ENCODE data around the gene NECTIN2.
"Not testable (repeated sequence)": the region's sequence is repeated elsewhere in the genome, so short reads cannot be mapped to it uniquely, and the experiment has no call there.

The NECTIN2 gene

GRCh38 chr19:44925114-44925891, 79.2 kb downstream of the NECTIN2 start:
- no peak for TF ChIP-seq CTCF (IDR thresholded peaks at IDR 0.05; ENCODE audit: low read depth, low read length, missing control alignments)
- H3K27ac ChIP-seq: no peak overlapping the region
- H3K27me3 ChIP-seq (replicated peaks): no peaks in the 10 kb centered on the region
- H3K36me3 ChIP-seq (replicated peaks): no peaks in the 10 kb centered on the region
- no peak overlapping the region for H3K4me3 ChIP-seq (ENCODE audit: low read depth, low read length)
- DNase-seq: no peak
- in situ Hi-C loops (cut with HindIII; ENCODE audit: low pct_ligation_motif_present, low sequenced_read_pairs): no loop called here

GRCh38 chr19:44926245-44927077, 80.4 kb downstream of the NECTIN2 start:
- H3K36me3 ChIP-seq (replicated peaks); H3K27me3 ChIP-seq (replicated peaks); H3K27ac ChIP-seq; DNase-seq; in situ Hi-C loops (cut with HindIII; ENCODE audit: low pct_ligation_motif_present, low sequenced_read_pairs): not testable (repeated sequence)
- H3K4me3 ChIP-seq (ENCODE audit: low read depth, low read length): peak overlapping the region; percentile 13

GRCh38 chr19:44927746-44928145, 81.6 kb downstream of the NECTIN2 start:
- Histone ChIP-seq H3K27me3 (replicated peaks) (no peaks in the 10 kb centered on the region), H3K36me3 (replicated peaks) (no peaks in the 10 kb centered on the region), H3K4me3 (ENCODE audit: low read depth, low read length) (no peak overlapping the region), H3K27ac (no peak overlapping the region)
- DNase-seq: peak; percentile 34
- TF ChIP-seq CTCF (IDR thresholded peaks at IDR 0.05; ENCODE audit: low read depth, low read length, missing control alignments): no peak
- in situ Hi-C loops (cut with HindIII; ENCODE audit: low pct_ligation_motif_present, low sequenced_read_pairs): no loop called here

GRCh38 chr19:44930088-44930487, 84.0 kb downstream of the NECTIN2 start:
- in situ Hi-C loops (cut with HindIII; ENCODE audit: low pct_ligation_motif_present, low sequenced_read_pairs): no loop called here
- no peak for TF ChIP-seq CTCF (IDR thresholded peaks at IDR 0.05; ENCODE audit: low read depth, low read length, missing control alignments)

GRCh38 chr19:44931541-44931940, 85.4 kb downstream of the NECTIN2 start:
- TF ChIP-seq CTCF (IDR thresholded peaks at IDR 0.05; ENCODE audit: low read depth, low read length, missing control alignments): no peak
- Histone ChIP-seq H3K36me3 (replicated peaks) (no peaks in the 10 kb centered on the region), H3K27ac (no peak overlapping the region), H3K4me3 (ENCODE audit: low read depth, low read length) (no peak overlapping the region), H3K27me3 (replicated peaks) (no peaks in the 10 kb centered on the region)
- DNase-seq: no peak
- in situ Hi-C loops (cut with HindIII; ENCODE audit: low pct_ligation_motif_present, low sequenced_read_pairs): no loop called here

More at GRCh38 chr19:44930088-44930487, 84.0 kb downstream of the NECTIN2 start:
- H3K27me3 ChIP-seq (replicated peaks): no peaks in the 10 kb centered on the region
- H3K27ac ChIP-seq: no peak overlapping the region
- no peak for DNase-seq
- no peaks in the 10 kb centered on the region for H3K36me3 ChIP-seq (replicated peaks)
- no peak overlapping the region for H3K4me3 ChIP-seq (ENCODE audit: low read depth, low read length)
